IMR-90 (cell line): ENCODE results near the gene MYLK4. TPM values are rescaled to one million over a fixed set of nuclear protein-coding genes. Genes with fewer than 3 reads are reported as not detected.
A peak's percentile ranks its signal among the peaks of the same experiment; 100 is the strongest.

Source experiments
- ATAC-seq: fragments of 200-7000 bp; cut with Tn5 transposase; 2 replicates; pipeline ENCODE4 v1.9.1; 2020; ENCODE audit warnings: low read depth, mild to moderate bottlenecking, moderate library complexity
- BruUV-seq: library from RNA; stranded (reverse); fragments of 400-500 nt; replicated peaks from 2 replicates; lab custom pipeline; 2021; lab: Mats Ljungman, UMichigan
- CTCF ChIA-PET: fragments of 300-600 bp; formaldehyde crosslinking; extraction: SDS; loops from one replicate; lab custom pipeline; 2021; ENCODE audit warnings: antibody characterized with exemption; lab: Yijun Ruan, JAX
- POLR2A ChIA-PET: fragments of 300-600 bp; sonication (Branson Sonifier 250); formaldehyde crosslinking; loops from one replicate; lab custom pipeline; 2022; ENCODE audit warnings: antibody characterized with exemption; ENCODE audit not compliant: unreplicated experiment; lab: Charles Lee
- DNase-seq: peaks from one replicate; pipeline ENCODE4 v3.0.0; 2013
- H2AFZ ChIP-seq: replicated peaks from 2 replicates; pipeline ENCODE3; 2013; ENCODE audit warnings: low read length, mild to moderate bottlenecking; ENCODE audit not compliant: poor library complexity
- H2AK5ac ChIP-seq: 2 replicates; pipeline ENCODE4 v1.6.1; 2013; ENCODE audit warnings: low read depth, low read length, inconsistent platforms
- H2AK9ac ChIP-seq: replicated peaks from 2 replicates; pipeline ENCODE3; 2013; ENCODE audit warnings: mild to moderate bottlenecking, low read depth, low read length, moderate library complexity; ENCODE audit not compliant: poor library complexity
- H2BK120ac ChIP-seq: 2 replicates; pipeline ENCODE4 v1.6.1; 2013; ENCODE audit warnings: low read depth, low read length, inconsistent platforms
- H2BK15ac ChIP-seq: 3 replicates; pipeline ENCODE4 v1.6.1; 2013; ENCODE audit warnings: low read depth, low read length, inconsistent platforms
- H2BK20ac ChIP-seq: 2 replicates; pipeline ENCODE4 v1.6.1; 2013; ENCODE audit warnings: low read depth, mild to moderate bottlenecking, inconsistent platforms, low read length, moderate library complexity
- H2BK5ac ChIP-seq: 2 replicates; pipeline ENCODE4 v1.6.1; 2013; ENCODE audit warnings: mild to moderate bottlenecking, low read depth, low read length, inconsistent platforms; ENCODE audit not compliant: poor library complexity, severe bottlenecking
- H3K14ac ChIP-seq: replicated peaks from 2 replicates; pipeline ENCODE4 v1.6.1; 2013; ENCODE audit warnings: low read depth, low read length, inconsistent platforms
- H3K18ac ChIP-seq: 2 replicates; pipeline ENCODE4 v1.6.1; 2013; ENCODE audit warnings: low read depth, low read length, control low read depth
- H3K23ac ChIP-seq: 2 replicates; pipeline ENCODE4 v1.6.1; 2013; ENCODE audit warnings: low read depth, low read length, inconsistent platforms
- H3K27ac ChIP-seq: 2 replicates; pipeline ENCODE4 v1.5.1; 2013; ENCODE audit warnings: mild to moderate bottlenecking, control low read depth, low read length; ENCODE audit not compliant: insufficient read depth
- H3K27me3 ChIP-seq: 2 replicates; pipeline ENCODE4 v1.6.1; 2013; ENCODE audit warnings: low read length; ENCODE audit not compliant: control insufficient read depth, insufficient read depth
- H3K36me3 ChIP-seq: 2 replicates; pipeline ENCODE4 v1.6.1; 2013; ENCODE audit warnings: low read length, mixed read lengths; ENCODE audit not compliant: control insufficient read depth, insufficient read depth
- H3K4ac ChIP-seq: 2 replicates; pipeline ENCODE4 v1.6.1; 2013; ENCODE audit warnings: low read depth, low read length, inconsistent platforms
- H3K4me1 ChIP-seq: 2 replicates; pipeline ENCODE4 v1.6.1; 2013; ENCODE audit warnings: low read length, mixed read lengths; ENCODE audit not compliant: control insufficient read depth, insufficient read depth
- H3K4me2 ChIP-seq: 2 replicates; pipeline ENCODE4 v1.6.1; 2013; ENCODE audit warnings: low read depth, mild to moderate bottlenecking, control low read depth, low read length, moderate library complexity
- H3K4me3 ChIP-seq: 2 replicates; pipeline ENCODE4 v1.5.1; 2013; ENCODE audit warnings: low read depth, mild to moderate bottlenecking, control low read depth, low read length, moderate library complexity; ENCODE audit not compliant: insufficient read depth
- H3K56ac ChIP-seq: 2 replicates; pipeline ENCODE4 v1.6.1; 2013; ENCODE audit warnings: low read length, inconsistent platforms; ENCODE audit not compliant: insufficient read depth; ENCODE audit errors: extremely low read depth
- H3K79me1 ChIP-seq, 2 experiments: 2 replicates each; pipeline ENCODE4 v1.6.1; 2013; ENCODE audit warnings: low read length in 2 of 2, inconsistent platforms in 1 of 2, low read depth in 1 of 2
- H3K9ac ChIP-seq: 2 replicates; pipeline ENCODE4 v1.6.1; 2013; ENCODE audit warnings: low read depth, low read length, control low read depth
- H3K9me1 ChIP-seq: 2 replicates; pipeline ENCODE4 v1.6.1; 2013; ENCODE audit warnings: low read length, inconsistent platforms; ENCODE audit not compliant: insufficient read depth
- H3K9me3 ChIP-seq: 2 replicates; pipeline ENCODE4 v1.6.1; 2013; ENCODE audit warnings: low read length; ENCODE audit not compliant: control insufficient read depth, insufficient read depth
- H4K20me1 ChIP-seq: 2 replicates; pipeline ENCODE4 v1.6.1; 2013; ENCODE audit warnings: low read length, inconsistent platforms; ENCODE audit not compliant: insufficient read depth
- H4K5ac ChIP-seq: 2 replicates; pipeline ENCODE4 v1.6.1; 2013; ENCODE audit warnings: mild to moderate bottlenecking, low read depth, low read length, control low read depth
- H4K8ac ChIP-seq, 2 experiments: 2 replicates each; pipeline ENCODE4 v1.6.1; 2013; ENCODE audit warnings: low read depth in 2 of 2, low read length in 2 of 2, control low read depth in 1 of 2, inconsistent platforms in 1 of 2
- H4K91ac ChIP-seq: 2 replicates; pipeline ENCODE4 v1.6.1; 2013; ENCODE audit warnings: low read depth, low read length, inconsistent platforms; ENCODE audit not compliant: insufficient read depth
- BHLHE40 ChIP-seq: fragments of 150-350 bp; IDR thresholded peaks from 2 replicates; pipeline ENCODE4 v1.6.1; 2016; ENCODE audit warnings: mild to moderate bottlenecking, low read depth, low read length
- ELK1 ChIP-seq: fragments of 150-350 bp; IDR thresholded peaks from 2 replicates; pipeline ENCODE4 v1.6.1; 2016; ENCODE audit warnings: low read depth, mild to moderate bottlenecking, low read length, moderate library complexity, borderline replicate concordance
- SMC3 ChIP-seq: fragments of 150-350 bp; IDR thresholded peaks from 2 replicates; pipeline ENCODE4 v1.6.1; 2016; ENCODE audit warnings: low read depth, mild to moderate bottlenecking, antibody characterized with exemption, low read length, moderate library complexity
- WGBS, 2 experiments: methylation state at CpG; one replicate each; pipeline versions ENCODE4 v1.1.5 to v1.1.7; 2013; ENCODE audit warnings: missing lambda C conversion rate in 2 of 2; ENCODE audit not compliant: insufficient read length in 1 of 2; ENCODE audit errors: extremely low coverage in 2 of 2; 5-methylcytosine and 5-hydroxymethylcytosine counted together
- dilution Hi-C: fragments of 300-500 bp; cut with HindIII; formaldehyde crosslinking; loops from one replicate; pipeline ENCODE4 v1.14.3; 2018; ENCODE audit warnings: low sequenced_read_pairs; ENCODE audit not compliant: unreplicated experiment
- in situ Hi-C: fragments of 300-500 bp; cut with MboI; formaldehyde crosslinking; loops from 3 replicates; pipeline ENCODE4 v1.14.3; 2019; ENCODE audit warnings: low sequenced_read_pairs, inconsistent platforms, mixed read lengths
- intact Hi-C: fragments of 100-400 bp; cut with micrococcal nuclease; formaldehyde crosslinking; loops from 2 replicates; pipeline ENCODE4 v1.10.0; 2022
- polyA plus RNA-seq, 3 experiments: library from polyadenylated mRNA; depleted of rRNA; stranded (reverse); fragments of >200 nt; gene quantifications; 2 replicates each; pipeline ENCODE4 v1.2.3, GENCODE V29; 2012; ENCODE audit warnings: low replicate concordance in 1 of 3
- total RNA-seq: library from RNA; depleted of rRNA; stranded (reverse); fragments of >200 nt; gene quantifications from 2 replicates; pipeline ENCODE4 v1.2.3, GENCODE V29; 2012

Gene MYLK4
- total and polyA plus RNA-seq, 2 of the 4 experiments (the other 2 are of a cell fraction), result under 0.01 to 0.07 TPM

GRCh38 chr6:2639167-2639566, 111.6 kb downstream of the MYLK4 start:
- TF ChIP-seq SMC3, result no peak
- no peak for TF ChIP-seq BHLHE40
- TF ChIP-seq ELK1, result no peak
- Histone ChIP-seq H3K79me1 (no peaks in the 10 kb centered on the region), H2BK15ac (no peak overlapping the region), H3K9ac (no peak overlapping the region), H3K56ac (no peak overlapping the region), H3K14ac (no peak overlapping the region), H3K4me1 (peaks cover under 1% of the 10 kb centered on the region; the same call in 1 of the 2 replicates), H3K23ac (no peak overlapping the region), H3K4me2 (no peak overlapping the region), H4K5ac (no peak overlapping the region), H3K18ac (no peak overlapping the region), H4K91ac (no peak overlapping the region), H2BK5ac (no peak overlapping the region), H2AK5ac (no peak overlapping the region), H3K27ac (no peak overlapping the region), H3K4ac (no peak overlapping the region), H3K9me1 (0 out of 2 replicates have a peak, but pooled peaks cover 3% of the 10 kb centered on the region), H2AK9ac (no peak overlapping the region), H3K4me3 (no peak overlapping the region), H4K20me1 (no peaks in the 10 kb centered on the region), H2AFZ (peak overlapping the region; percentile 9), H3K27me3 (peaks cover 22% of the 10 kb centered on the region), H3K36me3 (no peaks in the 10 kb centered on the region), H2BK120ac (no peak overlapping the region), H3K9me3 (no peaks in the 10 kb centered on the region), H2BK20ac (no peak overlapping the region), H4K8ac (no peak overlapping the region)
- intact Hi-C loops (loop anchor here (10.0 kb wide), 1 partner anchor 454 kb away; no protein-coding TSS in a partner anchor), in situ Hi-C loops (loop anchor here (5.0 to 25.0 kb wide), 3 partner anchors 284 to 1047 kb away; no protein-coding TSS in a partner anchor), dilution Hi-C loops (no loop called here)
- ChIA-PET CTCF (no interaction called here), POLR2A (no interaction called here)
- no peak for DNase-seq
- 86% methylated on average over 9 of the region's 13 CpGs; no CpG with 5 or more reads in 1 of the 2 experiments for WGBS, 2 experiments
- no TSS peak for BruUV-seq
- no peak for ATAC-seq
